OCI-LY7 (cell line): ENCODE results near the gene WDR86.

ENCODE experiments used
- EZH2phosphoT487 ChIP-seq: fragments of 200-600 bp; sonication (generic); IDR thresholded peaks from 2 replicates; pipeline ENCODE4 v1.6.1; 2018; ENCODE audit warnings: low read depth, borderline replicate concordance, mild to moderate bottlenecking, mixed run types, antibody characterized with exemption, low read length, moderate library complexity, mixed read lengths
- TF ChIP-seq, protein P1 (sequence below): fragments of 200-600 bp; sonication (generic); conservative IDR thresholded peaks from 2 replicates; pipeline ENCODE4 v1.5.1; 2014; ENCODE audit warnings: mild to moderate bottlenecking, antibody characterized with exemption, low read length, moderate library complexity, mixed read lengths

- TF ChIP-seq, protein P1, sequence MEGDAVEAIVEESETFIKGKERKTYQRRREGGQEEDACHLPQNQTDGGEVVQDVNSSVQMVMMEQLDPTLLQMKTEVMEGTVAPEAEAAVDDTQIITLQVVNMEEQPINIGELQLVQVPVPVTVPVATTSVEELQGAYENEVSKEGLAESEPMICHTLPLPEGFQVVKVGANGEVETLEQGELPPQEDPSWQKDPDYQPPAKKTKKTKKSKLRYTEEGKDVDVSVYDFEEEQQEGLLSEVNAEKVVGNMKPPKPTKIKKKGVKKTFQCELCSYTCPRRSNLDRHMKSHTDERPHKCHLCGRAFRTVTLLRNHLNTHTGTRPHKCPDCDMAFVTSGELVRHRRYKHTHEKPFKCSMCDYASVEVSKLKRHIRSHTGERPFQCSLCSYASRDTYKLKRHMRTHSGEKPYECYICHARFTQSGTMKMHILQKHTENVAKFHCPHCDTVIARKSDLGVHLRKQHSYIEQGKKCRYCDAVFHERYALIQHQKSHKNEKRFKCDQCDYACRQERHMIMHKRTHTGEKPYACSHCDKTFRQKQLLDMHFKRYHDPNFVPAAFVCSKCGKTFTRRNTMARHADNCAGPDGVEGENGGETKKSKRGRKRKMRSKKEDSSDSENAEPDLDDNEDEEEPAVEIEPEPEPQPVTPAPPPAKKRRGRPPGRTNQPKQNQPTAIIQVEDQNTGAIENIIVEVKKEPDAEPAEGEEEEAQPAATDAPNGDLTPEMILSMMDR, result no peak
- no peak for TF ChIP-seq EZH2phosphoT487
These were observed 7.1 kb upstream of the WDR86 start for GRCh38 chr7:151416941-151417315.
